ENCODE results near the gene CSMD2.

CSMD2 gene

GRCh38 chr1:33623811-33624210 is 541.2 kb downstream of the CSMD2 start:
- Histone ChIP-seq H3K4me3 (ENCODE audit: insufficient read depth, low read length, poor library complexity, severe bottlenecking) (no peak overlapping the region), H3K9me3 (ENCODE audit: insufficient read depth, low read length) (no peaks in the 10 kb centered on the region), H3F3A (ENCODE audit: insufficient read depth) (no peaks in the 10 kb centered on the region), H3K36me3 (ENCODE audit: low read length) (no peaks in the 10 kb centered on the region), H3K79me2 (ENCODE audit: insufficient read depth, low read length) (no peaks in the 10 kb centered on the region), H2AFZ (ENCODE audit: low read depth, low read length, severe bottlenecking) (no peak overlapping the region), H3K4me2 (ENCODE audit: low read depth, low read length, poor library complexity, severe bottlenecking) (no peak overlapping the region), H3K27ac (ENCODE audit: low read depth, low read length) (no peak overlapping the region), H3K9ac (ENCODE audit: low read length) (no peak overlapping the region), H4K20me1 (ENCODE audit: low read depth, low read length) (no peaks in the 10 kb centered on the region), H3K27me3 (ENCODE audit: low read length) (no peaks in the 10 kb centered on the region), H3K9me2 (replicated peaks; ENCODE audit: insufficient read depth, low read length) (no peaks in the 10 kb centered on the region)
- TF ChIP-seq EZH2phosphoT487 (conservative IDR thresholded peaks at IDR 0.05; ENCODE audit: low read length), result no peak
- no peak for TF ChIP-seq CTCF (IDR thresholded peaks at IDR 0.05; ENCODE audit: insufficient read depth, low read length, poor library complexity, severe bottlenecking)

GRCh38 chr1:33622757-33623156 is 542.3 kb downstream of the CSMD2 start:
- H3K79me2 ChIP-seq (ENCODE audit: insufficient read depth, low read length), result no peaks in the 10 kb centered on the region
- TF ChIP-seq EZH2phosphoT487 (conservative IDR thresholded peaks at IDR 0.05; ENCODE audit: low read length), result no peak
- no peak for TF ChIP-seq CTCF (IDR thresholded peaks at IDR 0.05; ENCODE audit: insufficient read depth, low read length, poor library complexity, severe bottlenecking)
- no peak overlapping the region for H3K4me3 ChIP-seq (ENCODE audit: insufficient read depth, low read length, poor library complexity, severe bottlenecking)
- no peaks in the 10 kb centered on the region for H3K36me3 ChIP-seq (ENCODE audit: low read length)
- H3K9me2 ChIP-seq (replicated peaks; ENCODE audit: insufficient read depth, low read length), result no peaks in the 10 kb centered on the region
- H3F3A ChIP-seq (ENCODE audit: insufficient read depth), result no peaks in the 10 kb centered on the region
- H3K9me3 ChIP-seq (ENCODE audit: insufficient read depth, low read length), result no peaks in the 10 kb centered on the region
- no peaks in the 10 kb centered on the region for H4K20me1 ChIP-seq (ENCODE audit: low read depth, low read length)
- no peak overlapping the region for H3K9ac ChIP-seq (ENCODE audit: low read length)
- no peak overlapping the region for H2AFZ ChIP-seq (ENCODE audit: low read depth, low read length, severe bottlenecking)
- H3K27me3 ChIP-seq (ENCODE audit: low read length), result no peaks in the 10 kb centered on the region
- H3K4me2 ChIP-seq (ENCODE audit: low read depth, low read length, poor library complexity, severe bottlenecking), result no peak overlapping the region
- no peak overlapping the region for H3K27ac ChIP-seq (ENCODE audit: low read depth, low read length)

- H3K4me3 ChIP-seq (ENCODE audit: insufficient read depth, low read length, poor library complexity, severe bottlenecking), result no peak overlapping the region
- H3F3A ChIP-seq (ENCODE audit: insufficient read depth), result no peaks in the 10 kb centered on the region
- no peaks in the 10 kb centered on the region for H3K9me2 ChIP-seq (replicated peaks; ENCODE audit: insufficient read depth, low read length)
- H3K79me2 ChIP-seq (ENCODE audit: insufficient read depth, low read length), result no peaks in the 10 kb centered on the region
- no peak overlapping the region for H2AFZ ChIP-seq (ENCODE audit: low read depth, low read length, severe bottlenecking)
- H3K9ac ChIP-seq (ENCODE audit: low read length), result no peak overlapping the region
- no peaks in the 10 kb centered on the region for H3K36me3 ChIP-seq (ENCODE audit: low read length)
- no peak overlapping the region for H3K4me2 ChIP-seq (ENCODE audit: low read depth, low read length, poor library complexity, severe bottlenecking)
- no peaks in the 10 kb centered on the region for H4K20me1 ChIP-seq (ENCODE audit: low read depth, low read length)
- TF ChIP-seq CTCF (IDR thresholded peaks at IDR 0.05; ENCODE audit: insufficient read depth, low read length, poor library complexity, severe bottlenecking) (no peak), EZH2phosphoT487 (conservative IDR thresholded peaks at IDR 0.05; ENCODE audit: low read length) (no peak)
- H3K27ac ChIP-seq (ENCODE audit: low read depth, low read length), result no peak overlapping the region
- H3K27me3 ChIP-seq (ENCODE audit: low read length), result no peaks in the 10 kb centered on the region
- no peaks in the 10 kb centered on the region for H3K9me3 ChIP-seq (ENCODE audit: insufficient read depth, low read length)
Observed at GRCh38 chr1:33618636-33619035, 546.4 kb downstream of the CSMD2 start.
